HAP-1 (cell line): ENCODE measurements around the gene FBXO42.

Source experiments
- DNase-seq, 2 experiments: peaks; one replicate each; pipeline ENCODE4 v3.0.0-alpha.2; 2016 to 2020; ENCODE audit warnings: low spot score in 2 of 2
- H3K27me3 ChIP-seq: fragments of 250-450 bp; sonication (Bioruptor Pico); 2 replicates; pipeline ENCODE4 v1.5.1; 2020; ENCODE audit warnings: low read depth, mild to moderate bottlenecking, moderate library complexity
- H3K36me3 ChIP-seq: fragments of 250-450 bp; sonication (Bioruptor Pico); replicated peaks from 2 replicates; pipeline ENCODE4 v1.5.1; 2020; ENCODE audit warnings: mild to moderate bottlenecking
- H3K4me1 ChIP-seq: fragments of 250-450 bp; sonication (Bioruptor Pico); 2 replicates; pipeline ENCODE4 v1.5.1; 2020; ENCODE audit warnings: mild to moderate bottlenecking
- H3K4me3 ChIP-seq: fragments of 250-450 bp; sonication (Bioruptor Pico); 2 replicates; pipeline ENCODE4 v1.5.1; 2020; ENCODE audit warnings: mild to moderate bottlenecking, moderate library complexity
- H3K9me3 ChIP-seq: fragments of 250-450 bp; sonication (Bioruptor Pico); 2 replicates; pipeline ENCODE4 v1.5.1; 2020; ENCODE audit warnings: mild to moderate bottlenecking, moderate library complexity
- in situ Hi-C: fragments of 300-500 bp; cut with MboI; formaldehyde crosslinking; loops from 3 replicates; pipeline ENCODE4 v1.14.3; 2020; ENCODE audit warnings: low sequenced_read_pairs, inconsistent platforms, mixed read lengths

The FBXO42 gene

DNA sequence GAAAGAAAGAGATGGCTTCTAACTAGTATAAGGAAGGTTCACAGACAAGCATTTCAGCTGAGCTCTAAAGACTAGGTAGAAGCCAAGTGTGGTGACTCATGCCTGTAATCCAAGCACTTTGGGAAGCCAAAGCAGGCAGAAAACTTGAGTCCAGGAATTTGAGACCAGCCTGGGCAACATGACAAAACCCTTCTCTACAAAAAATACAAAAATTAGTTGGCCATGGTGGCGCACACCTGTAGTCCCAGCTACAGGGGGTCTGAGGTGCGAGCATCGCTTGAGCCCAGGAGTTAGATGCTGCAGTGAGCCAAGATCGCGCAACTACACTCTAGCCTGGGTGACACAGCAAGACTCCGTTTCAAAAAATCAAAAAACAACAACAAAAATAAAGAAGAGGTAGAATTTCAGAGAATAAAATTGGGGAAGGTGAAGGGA is 27.8 kb downstream of the FBXO42 start:
- Histone ChIP-seq H3K36me3 (peaks cover 8% of the 10 kb centered on the region), H3K4me3 (no peak overlapping the region), H3K4me1 (no peaks in the 10 kb centered on the region), H3K27me3 (no peaks in the 10 kb centered on the region), H3K9me3 (no peaks in the 10 kb centered on the region)
- DNase-seq, result no peak
- in situ Hi-C loops, result no loop called here

DNA sequence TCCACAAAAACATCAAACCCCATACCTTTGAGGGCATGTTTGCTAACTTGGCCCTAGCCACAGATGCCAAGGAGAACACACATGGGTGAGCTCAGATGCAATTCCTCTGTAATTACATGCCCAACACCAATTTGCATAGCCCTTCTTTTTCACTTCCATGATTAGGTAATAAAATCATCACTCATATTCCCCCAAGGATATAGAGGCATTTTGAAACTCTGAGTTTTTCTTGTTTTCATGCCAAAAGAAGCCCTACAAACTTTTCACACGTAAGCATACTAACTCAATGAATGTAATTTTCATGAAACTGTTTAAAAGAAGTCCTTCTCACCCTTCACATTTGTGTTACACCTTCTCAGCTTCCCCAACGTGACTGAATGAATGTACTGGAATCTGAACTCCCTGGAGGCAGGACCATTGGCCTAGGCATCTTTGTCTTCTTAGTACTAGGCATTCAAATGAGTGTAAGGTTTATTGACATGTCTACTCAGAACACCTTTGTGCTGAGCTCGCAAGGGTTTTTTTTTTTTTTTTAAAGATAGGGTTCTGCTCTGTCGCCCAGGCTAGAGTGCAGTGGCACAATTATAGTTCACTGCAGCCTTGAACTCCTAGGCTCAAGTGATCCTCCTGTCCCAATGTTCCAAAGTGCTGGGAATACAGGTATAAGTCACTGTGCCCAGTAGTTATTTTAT is 31.0 kb downstream of the FBXO42 start:
- DNase-seq, result no peak
- in situ Hi-C loops, result no loop called here

DNA sequence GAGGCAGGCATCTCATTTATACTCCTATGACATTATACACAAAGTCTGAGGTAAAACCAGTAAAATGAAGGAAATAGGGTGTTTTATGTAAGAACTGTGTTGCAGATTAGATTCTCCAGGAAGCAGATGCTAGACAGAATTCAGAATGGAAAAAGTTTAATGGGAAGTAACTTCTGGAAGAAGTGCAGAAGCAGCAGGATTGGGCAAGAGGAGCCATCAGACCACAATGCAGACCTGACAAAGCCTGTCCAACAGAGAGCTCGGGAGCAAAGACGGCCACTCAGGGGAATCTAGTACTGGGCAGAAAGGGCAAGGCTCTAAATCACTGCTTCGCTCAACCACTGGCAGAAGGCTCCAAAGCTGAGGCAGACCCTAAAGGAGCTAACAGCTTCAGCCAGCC is 33.7 kb downstream of the FBXO42 start:
- H3K4me3 ChIP-seq, result no peak overlapping the region
- DNase-seq, result no peak
- H3K9me3 ChIP-seq, result no peaks in the 10 kb centered on the region
- H3K27me3 ChIP-seq, result no peaks in the 10 kb centered on the region
- in situ Hi-C loops, result no loop called here
- peaks cover 9% of the 10 kb centered on the region for H3K4me1 ChIP-seq
- H3K36me3 ChIP-seq, result peaks cover 7% of the 10 kb centered on the region

More for the DNA sequence above, 31.0 kb downstream of the FBXO42 start:
- no peaks in the 10 kb centered on the region for H3K27me3 ChIP-seq
- H3K4me1 ChIP-seq, result no peaks in the 10 kb centered on the region
- no peak overlapping the region for H3K4me3 ChIP-seq
- no peaks in the 10 kb centered on the region for H3K9me3 ChIP-seq
- H3K36me3 ChIP-seq, result no peaks in the 10 kb centered on the region

DNA sequence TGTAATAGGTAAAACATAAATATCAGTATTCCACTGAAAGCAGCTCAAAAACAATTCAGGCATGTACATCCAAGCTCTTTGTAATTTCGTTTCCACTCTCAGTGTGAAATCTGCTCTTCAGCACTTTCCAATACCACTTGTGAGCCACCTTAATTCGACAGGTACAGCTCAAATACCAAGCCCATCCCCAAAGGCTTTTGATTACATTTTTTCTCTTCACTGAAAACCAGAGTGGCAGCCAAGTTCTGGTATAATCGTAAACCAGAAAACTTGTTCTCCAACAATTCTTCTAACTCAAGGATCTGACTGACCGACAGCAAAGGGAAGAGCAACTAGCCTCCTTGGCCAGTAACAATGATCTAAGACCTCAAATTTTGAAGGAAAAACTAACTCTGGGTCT is 36.8 kb downstream of the FBXO42 start:
- no peaks in the 10 kb centered on the region for H3K9me3 ChIP-seq
- no peak overlapping the region for H3K4me3 ChIP-seq
- DNase-seq, result no peak
- peaks cover 13% of the 10 kb centered on the region for H3K36me3 ChIP-seq
- no peaks in the 10 kb centered on the region for H3K27me3 ChIP-seq
- in situ Hi-C loops, result no loop called here
- H3K4me1 ChIP-seq, result peaks cover 9% of the 10 kb centered on the region

DNA sequence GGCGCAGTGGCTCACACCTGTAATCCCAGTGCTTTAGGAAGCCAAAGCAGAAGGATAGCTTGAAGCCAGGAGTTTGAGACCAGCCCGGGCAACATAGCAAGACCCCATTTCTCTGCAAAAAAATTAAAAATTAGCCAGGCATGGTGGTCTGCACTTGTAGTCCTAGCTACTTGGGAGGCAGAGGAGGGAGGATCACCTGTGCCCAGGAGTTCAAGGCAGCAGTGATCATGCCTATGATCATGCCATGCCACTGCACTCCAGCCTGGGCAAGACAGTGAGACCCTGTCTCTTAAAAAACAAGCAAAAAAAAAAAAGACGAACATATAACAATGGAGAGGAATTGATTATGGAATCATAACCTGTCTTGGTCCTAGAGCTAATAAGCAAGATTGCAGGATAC is 45.1 kb downstream of the FBXO42 start:
- Histone ChIP-seq H3K4me3 (no peak overlapping the region), H3K27me3 (no peaks in the 10 kb centered on the region), H3K4me1 (no peaks in the 10 kb centered on the region), H3K9me3 (no peaks in the 10 kb centered on the region), H3K36me3 (peaks cover 42% of the 10 kb centered on the region)
- in situ Hi-C loops, result no loop called here
- no peak for DNase-seq

- Histone ChIP-seq H3K36me3 (peaks cover 41% of the 10 kb centered on the region), H3K4me1 (no peaks in the 10 kb centered on the region), H3K27me3 (no peaks in the 10 kb centered on the region), H3K9me3 (no peaks in the 10 kb centered on the region), H3K4me3 (no peak overlapping the region)
- in situ Hi-C loops, result no loop called here
- DNase-seq, result no peak
Observed at GRCh38 chr1:16302709-16303627, 49.3 kb downstream of the FBXO42 start.

DNA sequence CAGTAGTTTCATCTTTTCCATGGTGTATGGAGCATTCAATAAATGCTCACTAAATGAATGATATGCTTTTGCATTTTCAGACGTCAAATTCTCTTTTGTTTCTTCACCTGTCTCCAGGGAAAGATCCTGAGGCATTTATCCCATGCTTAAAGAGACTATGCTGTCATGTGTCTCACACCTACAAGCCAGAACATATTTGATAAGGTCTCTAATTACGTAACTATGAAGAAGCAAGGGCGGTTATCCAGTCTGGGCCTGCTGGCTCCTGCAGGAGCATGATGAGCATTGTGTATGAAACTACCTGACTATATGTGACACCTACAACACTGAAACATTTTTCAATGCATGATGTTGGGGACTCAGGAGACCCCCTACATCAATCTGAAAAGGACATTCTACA is 51.8 kb downstream of the FBXO42 start:
- Histone ChIP-seq H3K27me3 (no peaks in the 10 kb centered on the region), H3K4me1 (no peaks in the 10 kb centered on the region), H3K9me3 (no peaks in the 10 kb centered on the region), H3K4me3 (no peak overlapping the region), H3K36me3 (peaks cover 34% of the 10 kb centered on the region)
- DNase-seq, result no peak
- in situ Hi-C loops, result no loop called here

DNA sequence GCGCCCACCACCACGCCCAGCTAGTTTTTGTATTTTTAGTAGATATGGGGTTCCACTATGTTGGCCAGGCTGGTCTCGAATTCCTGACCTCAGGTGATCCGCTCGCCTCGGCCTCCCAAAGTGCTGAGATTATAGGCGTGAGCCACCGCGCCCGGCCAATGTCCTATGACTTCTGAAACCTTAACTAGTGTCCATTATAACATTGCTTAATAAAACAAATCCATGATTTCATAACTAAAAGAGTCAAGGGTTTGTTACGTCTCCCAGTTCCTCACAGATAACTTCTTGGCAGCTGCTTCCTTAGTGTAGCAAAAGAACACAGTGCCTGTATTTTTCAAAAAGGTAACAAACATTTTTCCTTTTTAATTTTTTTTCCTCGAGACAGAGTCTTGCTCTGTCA is 53.6 kb downstream of the FBXO42 start:
- H3K4me3 ChIP-seq, result no peak overlapping the region
- H3K36me3 ChIP-seq, result peaks cover 23% of the 10 kb centered on the region
- no peaks in the 10 kb centered on the region for H3K9me3 ChIP-seq
- in situ Hi-C loops, result no loop called here
- H3K27me3 ChIP-seq, result no peaks in the 10 kb centered on the region
- DNase-seq, result no peak
- H3K4me1 ChIP-seq, result peaks cover 5% of the 10 kb centered on the region

GRCh38 chr1:16296643-16297042 is 55.6 kb downstream of the FBXO42 start:
- H3K4me1 ChIP-seq, result peaks cover 5% of the 10 kb centered on the region
- in situ Hi-C loops, result no loop called here
- no peaks in the 10 kb centered on the region for H3K27me3 ChIP-seq
- peaks cover 21% of the 10 kb centered on the region for H3K36me3 ChIP-seq
- H3K4me3 ChIP-seq, result no peak overlapping the region
- DNase-seq, result no peak
- no peaks in the 10 kb centered on the region for H3K9me3 ChIP-seq

DNA sequence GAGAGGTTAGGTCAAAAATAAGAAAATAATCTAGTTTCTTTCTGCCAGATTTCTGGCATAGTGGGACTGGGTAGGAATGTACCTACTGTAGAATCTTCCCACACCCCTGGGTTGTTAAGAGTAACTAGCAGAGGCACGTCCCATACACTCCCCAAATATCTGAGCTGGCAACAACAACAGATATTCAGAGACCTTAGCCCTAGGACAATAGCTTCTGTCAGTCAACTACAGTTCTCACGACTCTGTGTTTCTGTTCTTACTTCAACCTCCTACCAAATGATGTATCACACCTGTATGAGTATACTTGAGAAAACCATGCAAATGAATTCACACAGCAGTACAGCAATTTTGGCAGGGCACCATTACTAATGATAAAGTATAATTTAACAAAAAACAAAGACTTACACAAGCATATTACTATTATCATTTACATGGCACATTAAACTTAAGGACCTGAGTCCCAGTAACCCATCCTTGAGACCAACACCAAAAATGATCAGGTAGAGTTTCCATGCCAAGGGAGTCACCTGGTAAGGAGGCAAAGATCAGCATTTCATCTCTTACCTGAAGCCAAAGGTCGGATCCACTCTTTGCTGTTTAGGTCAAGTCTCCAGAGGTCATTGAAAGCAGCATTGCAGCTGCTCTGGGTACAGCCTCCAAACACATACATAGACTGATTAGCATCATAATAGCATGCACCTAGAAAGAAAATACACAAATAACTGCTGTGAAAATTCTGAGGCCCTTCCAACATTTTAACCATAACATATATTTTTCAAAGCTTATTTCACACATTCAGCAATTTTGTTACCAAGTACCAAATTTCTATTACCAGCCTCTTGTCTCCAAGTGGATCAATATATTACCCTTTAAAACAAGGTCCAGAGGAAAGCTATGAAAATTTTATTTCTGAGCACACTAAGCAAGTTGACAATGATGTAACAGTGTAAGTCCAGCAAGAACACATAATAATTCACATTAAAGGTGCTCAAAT is 57.8 kb downstream of the FBXO42 start:
- Histone ChIP-seq H3K36me3 (peaks cover 15% of the 10 kb centered on the region), H3K4me1 (peaks cover 5% of the 10 kb centered on the region), H3K27me3 (no peaks in the 10 kb centered on the region), H3K4me3 (no peak overlapping the region), H3K9me3 (no peaks in the 10 kb centered on the region)
- in situ Hi-C loops, result no loop called here
- DNase-seq, result peak in 1 of 2 experiments; percentile 27

DNA sequence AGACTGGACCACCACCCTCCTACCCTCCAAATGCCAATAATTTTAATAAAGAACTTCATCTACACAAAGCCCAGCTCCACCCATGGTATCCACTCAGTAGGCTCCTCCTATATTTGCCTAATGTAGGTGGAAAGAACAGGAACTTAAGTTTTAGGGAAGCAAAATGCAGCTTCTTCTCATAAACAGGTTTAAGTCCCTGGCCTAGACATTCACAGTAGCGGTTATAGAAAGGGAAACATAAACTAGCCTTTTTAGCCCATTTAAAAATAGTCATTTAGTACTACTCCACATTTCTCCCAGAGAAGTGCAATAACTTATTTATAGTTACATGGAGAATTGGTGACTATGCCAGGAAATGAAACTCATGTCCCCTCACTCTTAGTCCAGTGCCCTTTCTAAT is 58.7 kb downstream of the FBXO42 start:
- Histone ChIP-seq H3K4me1 (peaks cover 5% of the 10 kb centered on the region), H3K9me3 (no peaks in the 10 kb centered on the region), H3K4me3 (no peak overlapping the region), H3K27me3 (no peaks in the 10 kb centered on the region), H3K36me3 (peaks cover 15% of the 10 kb centered on the region)
- no peak for DNase-seq
- in situ Hi-C loops, result no loop called here

DNA sequence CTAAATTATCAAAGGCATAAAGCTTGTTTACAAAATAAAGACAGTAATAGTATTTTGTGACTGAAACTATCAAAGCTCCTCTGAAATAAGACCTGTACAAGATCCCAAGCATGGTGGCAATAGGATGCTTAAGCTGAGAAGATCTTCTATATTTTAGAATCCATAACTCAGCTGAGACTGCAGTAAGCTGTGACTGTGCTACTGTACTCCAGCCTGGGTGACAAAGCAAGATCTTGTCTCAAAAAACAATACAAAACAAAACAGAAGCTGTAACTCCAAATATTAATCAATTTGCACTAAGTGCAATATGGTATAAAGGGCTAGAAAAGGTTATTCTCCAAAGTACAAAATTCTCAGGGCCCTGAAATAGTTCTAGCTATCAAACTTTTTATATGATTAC is 59.5 kb downstream of the FBXO42 start:
- Histone ChIP-seq H3K4me1 (peaks cover 5% of the 10 kb centered on the region), H3K36me3 (peaks cover 19% of the 10 kb centered on the region), H3K27me3 (no peaks in the 10 kb centered on the region), H3K4me3 (no peak overlapping the region), H3K9me3 (no peaks in the 10 kb centered on the region)
- in situ Hi-C loops, result no loop called here
- no peak for DNase-seq

- in situ Hi-C loops, result no loop called here
- H3K36me3 ChIP-seq, result peaks cover 22% of the 10 kb centered on the region
Observed at GRCh38 chr1:16289959-16290358, 62.3 kb downstream of the FBXO42 start.

More at GRCh38 chr1:16289959-16290358, 62.3 kb downstream of the FBXO42 start:
- Histone ChIP-seq H3K9me3 (no peaks in the 10 kb centered on the region), H3K4me1 (peaks cover 2% of the 10 kb centered on the region), H3K27me3 (no peaks in the 10 kb centered on the region), H3K4me3 (no peak overlapping the region)
- DNase-seq, result no peak
